T-helper 17 cell (primary cell): ENCODE data around the gene CYP27B1. TPM values are rescaled to one million over a fixed set of nuclear protein-coding genes. Genes with fewer than 3 reads are reported as not detected.

Experiments
- ATAC-seq: fragments of 150-1000 bp; cut with Tn5 transposase; 2 replicates; pipeline ENCODE4 v1.10.0; 2021; ENCODE audit warnings: mild to moderate bottlenecking, moderate library complexity
- DNase-seq, 3 donors: peaks; one replicate each; pipeline versions ENCODE4 v3.0.0 to v3.0.0-alpha.2; 2020 to 2021
- H3K9me3 ChIP-seq: one replicate; pipeline ENCODE4 v1.7.0; 2013; ENCODE audit warnings: low read length, mild to moderate bottlenecking; ENCODE audit not compliant: control insufficient read depth, poor library complexity, severe bottlenecking
- H3K27ac Mint-ChIP-seq: one replicate; pipeline ENCODE4 v1.8.0; 2022; ENCODE audit warnings: mild to moderate bottlenecking, moderate library complexity, mixed read lengths
- H3K27me3 Mint-ChIP-seq: one replicate; pipeline ENCODE4 v1.8.0; 2022; ENCODE audit warnings: mixed read lengths
- H3K36me3 Mint-ChIP-seq: one replicate; pipeline ENCODE4 v1.8.0; 2022; ENCODE audit warnings: low read depth, mixed read lengths
- H3K4me1 Mint-ChIP-seq: one replicate; pipeline ENCODE4 v1.8.0; 2022; ENCODE audit warnings: mild to moderate bottlenecking, mixed read lengths
- H3K4me3 Mint-ChIP-seq: one replicate; pipeline ENCODE4 v1.8.0; 2022; ENCODE audit warnings: mild to moderate bottlenecking, moderate library complexity, mixed read lengths
- total RNA-seq, 4 donors: library from RNA in 2 of 4; stranded (reverse) in 2 of 4; gene quantifications; one replicate each; pipeline ENCODE4 v1.2.3 and lab custom pipeline; 2022 to 2026

CYP27B1 gene
- total RNA-seq, 2 donors from 2014 or later = 1.4 to 1.7 TPM

GRCh38 chr12:57803319-57803893, 36.5 kb upstream of the CYP27B1 start:
- Mint-ChIP-seq H3K36me3 (peaks cover 10% of the 10 kb centered on the region), H3K27ac (no peak overlapping the region)

GRCh38 chr12:57802607-57803006, 35.7 kb upstream of the CYP27B1 start:
- peaks cover 12% of the 10 kb centered on the region for H3K36me3 Mint-ChIP-seq
- no peak overlapping the region for H3K27ac Mint-ChIP-seq
- H3K4me1 Mint-ChIP-seq = peaks cover 10% of the 10 kb centered on the region
- no peaks in the 10 kb centered on the region for H3K9me3 ChIP-seq
- ATAC-seq = no peak
- H3K4me3 Mint-ChIP-seq = no peak overlapping the region
- DNase-seq = no peak
- H3K27me3 Mint-ChIP-seq = no peaks in the 10 kb centered on the region

More at GRCh38 chr12:57803319-57803893, 36.5 kb upstream of the CYP27B1 start:
- H3K27me3 Mint-ChIP-seq = no peaks in the 10 kb centered on the region
- no peaks in the 10 kb centered on the region for H3K9me3 ChIP-seq
- H3K4me3 Mint-ChIP-seq = no peak overlapping the region
- DNase-seq = peak in 1 of 3 donors; percentile 20
- ATAC-seq = peak; percentile 53
- H3K4me1 Mint-ChIP-seq = peaks cover 10% of the 10 kb centered on the region

DNA sequence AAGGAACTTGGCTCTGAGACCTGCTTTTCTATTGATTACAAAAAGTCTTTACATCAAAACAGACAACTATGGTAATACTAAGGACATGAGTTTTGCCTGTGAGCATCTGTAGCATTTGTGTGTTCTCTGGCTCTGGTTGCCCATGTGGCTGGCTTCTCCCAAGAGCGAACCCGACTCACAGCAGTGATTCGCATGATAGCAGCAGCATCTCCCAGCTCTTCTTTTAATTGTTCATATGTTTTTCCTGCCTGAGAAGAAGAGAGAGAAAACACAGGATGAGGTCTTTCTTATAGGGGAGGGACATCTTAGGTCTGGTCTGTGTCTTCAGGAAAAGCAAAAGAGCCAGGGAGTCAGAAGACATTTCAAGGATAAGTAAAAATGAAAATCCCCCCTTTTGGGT, 34.1 kb upstream of the CYP27B1 start:
- no peaks in the 10 kb centered on the region for H3K27me3 Mint-ChIP-seq
- DNase-seq (no peak), ATAC-seq (no peak)
- no peak overlapping the region for H3K4me3 Mint-ChIP-seq
- peaks cover 16% of the 10 kb centered on the region for H3K36me3 Mint-ChIP-seq
- H3K9me3 ChIP-seq = no peaks in the 10 kb centered on the region
- no peak overlapping the region for H3K27ac Mint-ChIP-seq
- peaks cover 13% of the 10 kb centered on the region for H3K4me1 Mint-ChIP-seq

DNA sequence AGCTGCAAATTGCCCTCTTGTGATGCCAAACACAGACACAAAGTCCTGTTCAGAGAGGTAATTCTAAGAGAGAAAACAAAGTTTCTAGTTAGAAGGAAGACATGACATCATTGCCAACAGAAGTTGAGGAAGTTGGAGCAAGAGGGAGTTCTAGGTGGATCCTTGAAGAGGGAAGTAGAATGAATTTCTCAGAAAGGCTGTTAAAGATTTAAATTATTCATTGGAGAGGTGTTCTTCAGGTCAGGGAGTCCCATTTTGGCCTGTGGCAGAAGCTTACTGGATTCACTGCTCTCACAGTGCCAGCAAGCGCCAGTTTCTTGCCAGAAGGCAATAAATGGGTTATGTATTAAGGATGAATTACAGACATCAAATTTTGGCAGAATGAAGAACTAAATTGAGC, 31.1 kb upstream of the CYP27B1 start:
- Mint-ChIP-seq H3K36me3 (peaks cover 16% of the 10 kb centered on the region), H3K4me1 (peaks cover 14% of the 10 kb centered on the region), H3K27ac (no peak overlapping the region), H3K27me3 (no peaks in the 10 kb centered on the region), H3K4me3 (no peak overlapping the region)
- H3K9me3 ChIP-seq = no peaks in the 10 kb centered on the region
- DNase-seq = no peak
- ATAC-seq = no peak

GRCh38 chr12:57796996-57797395, 30.1 kb upstream of the CYP27B1 start:
- H3K36me3 Mint-ChIP-seq = peaks cover 15% of the 10 kb centered on the region
- H3K4me3 Mint-ChIP-seq = no peak overlapping the region
- H3K9me3 ChIP-seq = no peaks in the 10 kb centered on the region
- DNase-seq (no peak), ATAC-seq (no peak)
- H3K27ac Mint-ChIP-seq = no peak overlapping the region
- H3K27me3 Mint-ChIP-seq = no peaks in the 10 kb centered on the region
- peaks cover 12% of the 10 kb centered on the region for H3K4me1 Mint-ChIP-seq

DNA sequence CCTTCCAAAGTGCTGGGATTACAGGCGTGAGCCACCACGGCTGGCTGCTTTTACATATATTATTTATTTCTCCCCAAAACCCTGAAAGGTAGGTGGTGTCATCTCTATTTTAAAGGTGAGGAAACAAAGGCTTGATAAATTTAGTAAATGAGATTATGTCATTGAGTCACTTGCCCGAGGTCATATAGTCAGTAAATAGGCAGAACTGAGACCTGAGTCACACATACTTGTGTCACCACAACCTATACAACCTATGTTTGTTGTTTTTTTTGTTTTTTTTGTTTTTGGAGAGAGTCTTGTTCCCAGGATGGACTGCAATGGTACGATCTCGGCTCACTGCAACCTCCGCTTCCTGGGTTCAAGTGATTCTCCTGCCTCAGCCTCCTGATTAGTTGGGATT, 28.5 kb upstream of the CYP27B1 start:
- no peaks in the 10 kb centered on the region for H3K9me3 ChIP-seq
- Mint-ChIP-seq H3K27me3 (no peaks in the 10 kb centered on the region), H3K27ac (no peak overlapping the region), H3K4me1 (peaks cover 11% of the 10 kb centered on the region), H3K36me3 (peaks cover 15% of the 10 kb centered on the region), H3K4me3 (no peak overlapping the region)
- DNase-seq (no peak), ATAC-seq (no peak)

GRCh38 chr12:57793920-57794319, 27.0 kb upstream of the CYP27B1 start:
- ATAC-seq (no peak), DNase-seq (no peak)
- H3K9me3 ChIP-seq = no peaks in the 10 kb centered on the region
- H3K4me1 Mint-ChIP-seq = peaks cover 9% of the 10 kb centered on the region
- H3K27ac Mint-ChIP-seq = no peak overlapping the region
- H3K27me3 Mint-ChIP-seq = no peaks in the 10 kb centered on the region
- no peak overlapping the region for H3K4me3 Mint-ChIP-seq
- H3K36me3 Mint-ChIP-seq = peaks cover 10% of the 10 kb centered on the region

GRCh38 chr12:57783861-57784260, 17.0 kb upstream of the CYP27B1 start:
- H3K4me3 Mint-ChIP-seq = peak overlapping the region; percentile 65
- DNase-seq (no peak), ATAC-seq (no peak)
- H3K27ac Mint-ChIP-seq = peak overlapping the region; percentile 99
- H3K27me3 Mint-ChIP-seq = no peaks in the 10 kb centered on the region
- H3K36me3 Mint-ChIP-seq = peaks cover 7% of the 10 kb centered on the region
- peaks cover 45% of the 10 kb centered on the region for H3K4me1 Mint-ChIP-seq
- H3K9me3 ChIP-seq = no peaks in the 10 kb centered on the region

DNA sequence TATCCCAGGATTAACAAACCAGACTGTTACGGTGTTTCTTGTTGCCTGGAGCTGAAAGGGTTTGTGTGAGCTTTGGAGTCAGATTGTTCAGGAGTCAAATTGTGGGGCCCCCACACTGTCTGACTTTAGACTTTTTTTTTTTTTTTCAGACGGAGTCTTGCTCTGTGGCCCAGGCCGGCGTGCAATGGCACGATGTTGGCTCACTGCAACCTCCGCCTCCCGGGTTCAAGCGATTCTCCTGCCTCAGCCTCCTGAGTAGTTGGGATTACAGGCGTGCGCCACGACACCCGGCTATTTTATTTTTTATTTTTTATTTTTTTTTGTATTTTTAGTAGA, 16.6 kb upstream of the CYP27B1 start:
- H3K9me3 ChIP-seq = no peaks in the 10 kb centered on the region
- DNase-seq (no peak), ATAC-seq (no peak)
- Mint-ChIP-seq H3K4me3 (peak overlapping the region; percentile 99), H3K36me3 (peaks cover 7% of the 10 kb centered on the region), H3K27ac (peak overlapping the region; percentile 99), H3K4me1 (peaks cover 48% of the 10 kb centered on the region), H3K27me3 (no peaks in the 10 kb centered on the region)

GRCh38 chr12:57782608-57783465, 16.0 kb upstream of the CYP27B1 start, which contains the start of gene TSFM:
Gene TSFM, plus strand, starts transcription at chr12:57782787. Its CDS starts 15 bp downstream, at chr12:57782802.
- no peaks in the 10 kb centered on the region for H3K9me3 ChIP-seq
- H3K4me1 Mint-ChIP-seq = peaks cover 52% of the 10 kb centered on the region
- ATAC-seq = peak; percentile 91
- peak within 1 kb of the TSS; percentile 99 for H3K27ac Mint-ChIP-seq
- H3K4me3 Mint-ChIP-seq = peak within 1 kb of the TSS; percentile 99
- peak; percentile 91 to 98 (median 95) for DNase-seq
- H3K27me3 Mint-ChIP-seq = no peaks in the 10 kb centered on the region
- H3K36me3 Mint-ChIP-seq = peaks cover 7% of the 10 kb centered on the region

GRCh38 chr12:57782243-57782607, 15.3 kb upstream of the CYP27B1 start:
- no peak for DNase-seq
- Mint-ChIP-seq H3K27ac (peak overlapping the region; percentile 99), H3K4me3 (peak overlapping the region; percentile 99), H3K27me3 (no peaks in the 10 kb centered on the region), H3K4me1 (peaks cover 52% of the 10 kb centered on the region), H3K36me3 (peaks cover 7% of the 10 kb centered on the region)
- ATAC-seq = no peak
- H3K9me3 ChIP-seq = no peaks in the 10 kb centered on the region

DNA sequence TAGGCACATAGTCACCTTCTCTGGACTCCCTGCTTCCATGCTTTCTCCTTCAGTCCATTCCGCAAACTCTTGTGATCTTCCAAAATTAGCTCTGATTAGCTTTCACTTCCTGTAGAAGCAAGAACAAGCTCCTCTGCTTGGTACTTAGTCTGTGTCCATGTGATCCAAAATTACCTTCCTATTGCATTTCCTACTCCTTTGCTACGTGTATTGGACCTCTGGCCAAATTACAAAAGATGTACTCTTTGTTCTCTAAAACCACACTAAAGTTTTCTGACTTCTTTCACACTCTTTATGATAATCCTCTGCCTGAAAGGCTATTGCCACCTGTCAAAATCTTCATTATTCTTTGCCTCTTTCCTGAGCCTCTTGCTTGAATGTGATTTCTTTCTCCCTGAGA, 14.9 kb upstream of the CYP27B1 start:
- Mint-ChIP-seq H3K36me3 (peaks cover 7% of the 10 kb centered on the region), H3K27ac (peak overlapping the region; percentile 99), H3K27me3 (no peaks in the 10 kb centered on the region), H3K4me3 (peak overlapping the region; percentile 99), H3K4me1 (peaks cover 56% of the 10 kb centered on the region)
- DNase-seq (no peak), ATAC-seq (no peak)
- no peaks in the 10 kb centered on the region for H3K9me3 ChIP-seq

GRCh38 chr12:57781244-57781643, 14.4 kb upstream of the CYP27B1 start:
- DNase-seq = no peak
- ATAC-seq = peak; percentile 63
- H3K9me3 ChIP-seq = no peaks in the 10 kb centered on the region
- Mint-ChIP-seq H3K27ac (peak overlapping the region; percentile 99), H3K4me1 (peaks cover 53% of the 10 kb centered on the region), H3K4me3 (peak overlapping the region; percentile 99), H3K27me3 (no peaks in the 10 kb centered on the region), H3K36me3 (peaks cover 6% of the 10 kb centered on the region)
